Endodermal cell (in vitro differentiated cells): ENCODE results near the gene SLC3A2. TPM values are rescaled to one million over a fixed set of nuclear protein-coding genes. Genes with fewer than 3 reads are reported as not detected.
A peak's percentile ranks its signal among the peaks of the same experiment; 100 is the strongest.

Experiments used
- DNase-seq: peaks from one replicate; pipeline ENCODE4 v3.0.0-alpha.2; 2017
- H3K27ac ChIP-seq: 2 replicates; pipeline ENCODE4 v1.5.1; 2013; ENCODE audit warnings: mild to moderate bottlenecking, low read depth, low read length, moderate library complexity
- H3K27me3 ChIP-seq: 2 replicates; pipeline ENCODE4 v1.6.1; 2013; ENCODE audit warnings: mild to moderate bottlenecking, low read length, moderate library complexity; ENCODE audit not compliant: insufficient read depth, control insufficient read depth, poor library complexity, severe bottlenecking
- H3K36me3 ChIP-seq: 2 replicates; pipeline ENCODE4 v1.7.0; 2013; ENCODE audit warnings: mild to moderate bottlenecking, low read length, moderate library complexity; ENCODE audit not compliant: control insufficient read depth, insufficient read depth
- H3K4me1 ChIP-seq: one replicate; pipeline ENCODE4 v1.7.0; 2013; ENCODE audit warnings: low read length; ENCODE audit not compliant: control insufficient read depth, insufficient read depth
- H3K4me3 ChIP-seq: 2 replicates; pipeline ENCODE4 v1.5.1; 2013; ENCODE audit warnings: mild to moderate bottlenecking, low read length, moderate library complexity
- H3K9ac ChIP-seq: 2 replicates; pipeline ENCODE4 v1.6.1; 2013; ENCODE audit warnings: mild to moderate bottlenecking, low read length, moderate library complexity; ENCODE audit not compliant: poor library complexity, severe bottlenecking; ENCODE audit errors: extremely low read depth
- H3K9me3 ChIP-seq: 2 replicates; pipeline ENCODE4 v1.6.1; 2013; ENCODE audit warnings: mild to moderate bottlenecking, low read length, moderate library complexity; ENCODE audit not compliant: control insufficient read depth
- H3K27ac Mint-ChIP-seq: 2 replicates; pipeline ENCODE4 v1.8.0; 2020; ENCODE audit warnings: mixed read lengths
- H3K27me3 Mint-ChIP-seq: 2 replicates; pipeline ENCODE4 v1.8.0; 2021; ENCODE audit warnings: mild to moderate bottlenecking, mixed read lengths; ENCODE audit not compliant: insufficient read depth
- H3K36me3 Mint-ChIP-seq: 2 replicates; pipeline ENCODE4 v1.8.0; 2020; ENCODE audit warnings: low read depth, mixed read lengths
- H3K4me1 Mint-ChIP-seq: 2 replicates; pipeline ENCODE4 v1.8.0; 2020; ENCODE audit warnings: mixed read lengths
- H3K4me3 Mint-ChIP-seq: 2 replicates; pipeline ENCODE4 v1.8.0; 2020; ENCODE audit warnings: mild to moderate bottlenecking, moderate library complexity, mixed read lengths
- H3K9me3 Mint-ChIP-seq: 2 replicates; pipeline ENCODE4 v1.8.0; 2020; ENCODE audit warnings: mild to moderate bottlenecking, mixed read lengths
- CTCF ChIP-seq: fragments of 200-600 bp; sonication (generic); conservative IDR thresholded peaks from 2 replicates; pipeline ENCODE4 v1.5.0; 2021; ENCODE audit warnings: antibody characterized with exemption, mild to moderate bottlenecking
- WGBS, 2 experiments: methylation state at CpG; one replicate each; pipeline versions ENCODE4 v1.1.5 to v1.1.7; 2013; ENCODE audit warnings: missing lambda C conversion rate in 2 of 2, mixed read lengths in 1 of 2; ENCODE audit not compliant: insufficient coverage in 1 of 2, insufficient read length in 1 of 2; 5-methylcytosine and 5-hydroxymethylcytosine counted together
- total RNA-seq, 2 donors: library from RNA; stranded (reverse); fragmentation: NEBNext Ultra II Directional in 1 of 2; extraction: Animal tissue kit (Norgen Biotek cat#: 25700) in 1 of 2; gene quantifications; 2 replicates in 1 of 2; 3 replicates in 1 of 2; pipeline ENCODE4 v1.2.1, GENCODE V29; 2021

The SLC3A2 gene
- total RNA-seq, 2 donors from 2014 or later, result 438 to 488 TPM

DNA sequence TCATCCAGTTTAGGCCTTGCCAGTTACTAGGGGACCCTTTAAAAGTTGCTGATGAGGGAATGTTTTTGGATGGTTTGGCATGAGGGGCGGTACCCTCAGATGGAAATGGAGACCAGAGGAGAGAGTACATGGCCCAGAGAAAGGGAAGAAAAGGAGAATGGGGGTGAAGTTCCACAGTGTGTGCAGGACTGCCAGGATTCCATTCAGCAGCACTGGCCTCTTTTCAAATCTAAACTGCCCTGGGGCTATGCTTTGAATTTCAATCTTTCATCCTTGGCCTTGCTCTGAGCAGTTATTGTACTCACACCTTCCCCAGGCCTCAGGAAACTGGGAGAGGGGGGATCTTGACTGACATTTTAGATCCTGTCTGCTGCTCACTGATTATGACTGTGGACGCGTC is 3.0 kb downstream of the SLC3A2 start:
- Histone ChIP-seq H3K9ac (peak overlapping the region; percentile 99), H3K4me1 (peaks cover 10% of the 10 kb centered on the region), H3K4me3 (peak overlapping the region; percentile 95), H3K36me3 (peaks cover 80% of the 10 kb centered on the region), H3K9me3 (no peaks in the 10 kb centered on the region), H3K27me3 (no peaks in the 10 kb centered on the region), H3K27ac (peak overlapping the region; percentile 2)
- WGBS, 2 experiments, result 89 to 100% methylated on average over 1 to 3 of the region's 3 CpGs
- Mint-ChIP-seq H3K4me1 (peaks cover 49% of the 10 kb centered on the region), H3K4me3 (peak overlapping the region; percentile 98), H3K27ac (peak overlapping the region; percentile 100), H3K27me3 (no peaks in the 10 kb centered on the region), H3K36me3 (peaks cover 76% of the 10 kb centered on the region), H3K9me3 (no peaks in the 10 kb centered on the region)
- no peak for TF ChIP-seq CTCF
- DNase-seq, result no peak

GRCh38 chr11:62885137-62885750 is 4.5 kb downstream of the SLC3A2 start:
- Histone ChIP-seq H3K36me3 (peaks cover 83% of the 10 kb centered on the region), H3K27me3 (no peaks in the 10 kb centered on the region), H3K9ac (no peak overlapping the region), H3K4me3 (peak overlapping the region; percentile 95), H3K4me1 (peaks cover 11% of the 10 kb centered on the region), H3K27ac (no peak overlapping the region), H3K9me3 (no peaks in the 10 kb centered on the region)
- Mint-ChIP-seq H3K9me3 (no peaks in the 10 kb centered on the region), H3K27ac (peak overlapping the region; percentile 55), H3K4me3 (peak overlapping the region; percentile 18), H3K27me3 (no peaks in the 10 kb centered on the region), H3K4me1 (peaks cover 52% of the 10 kb centered on the region), H3K36me3 (peaks cover 84% of the 10 kb centered on the region)
- no peak for TF ChIP-seq CTCF
- no peak for DNase-seq
- 93 to 100% methylated on average over 6 to 11 of the region's 11 CpGs for WGBS, 2 experiments

GRCh38 chr11:62888406-62888805 is 7.7 kb downstream of the SLC3A2 start:
- peak overlapping the region; percentile 25 for H3K27ac ChIP-seq
- no peak overlapping the region for H3K9ac ChIP-seq

More at GRCh38 chr11:62888406-62888805, 7.7 kb downstream of the SLC3A2 start:
- Mint-ChIP-seq H3K4me1 (peaks cover 35% of the 10 kb centered on the region), H3K36me3 (peaks cover 63% of the 10 kb centered on the region), H3K27me3 (no peaks in the 10 kb centered on the region), H3K27ac (peak overlapping the region; percentile 75), H3K9me3 (no peaks in the 10 kb centered on the region), H3K4me3 (no peak overlapping the region)
- WGBS, 2 experiments, result 93 to 95% methylated on average over 14 of the region's 14 CpGs
- no peaks in the 10 kb centered on the region for H3K9me3 ChIP-seq
- no peak for TF ChIP-seq CTCF
- no peaks in the 10 kb centered on the region for H3K27me3 ChIP-seq
- no peak overlapping the region for H3K4me3 ChIP-seq
- H3K4me1 ChIP-seq, result peaks cover 6% of the 10 kb centered on the region
- peaks cover 66% of the 10 kb centered on the region for H3K36me3 ChIP-seq
- DNase-seq, result no peak
